ENCODE results near the gene TMEM8B. TPM values are rescaled to one million over a fixed set of nuclear protein-coding genes. Genes with fewer than 3 reads are reported as not detected.

Gene TMEM8B
- total RNA-seq, 1 experiment from 2014 or later = 2.4 TPM

- Histone ChIP-seq H3K79me2 (ENCODE audit: low read length) (no peaks in the 10 kb centered on the region), H2AFZ (ENCODE audit: low read length) (no peak within 1 kb of the TSS), H3K9me2 (replicated peaks; ENCODE audit: low read length) (no peaks in the 10 kb centered on the region), H3K9me3 (ENCODE audit: low read length) (no peaks in the 10 kb centered on the region), H4K20me1 (ENCODE audit: low read length) (no peaks in the 10 kb centered on the region), H3K36me3 (ENCODE audit: low read depth, low read length) (no peaks in the 10 kb centered on the region), H3K27me3 (ENCODE audit: low read length) (no peaks in the 10 kb centered on the region), H3K27ac (ENCODE audit: low read length) (no peak within 1 kb of the TSS), H3F3A (ENCODE audit: low read length, unreplicated experiment) (no peaks in the 10 kb centered on the region), H3K4me3 (ENCODE audit: low read length) (no peak within 1 kb of the TSS), H3K4me2 (ENCODE audit: low read length) (no peak within 1 kb of the TSS), H3K4me1 (ENCODE audit: insufficient read depth, low read length) (peaks cover 9% of the 10 kb centered on the region), H3K9ac (ENCODE audit: low read length) (no peak within 1 kb of the TSS)
- ATAC-seq (no peak), DNase-seq (no peak)
- ChIA-PET POLR2A (ENCODE audit: unreplicated experiment) (no interaction called here), CTCF (no interaction called here)
- intact Hi-C loops (cut with micrococcal nuclease) = no loop called here
- BruUV-seq (replicated peaks) = no TSS peak
- TF ChIP-seq EZH2 (IDR thresholded peaks at IDR 0.05; ENCODE audit: low read length, unreplicated experiment) (no peak), EZH2phosphoT487 (IDR thresholded peaks at IDR 0.05; ENCODE audit: borderline replicate concordance, low read length) (no peak), CTCF (conservative IDR thresholded peaks at IDR 0.05; ENCODE audit: low read depth, low read length) (no peak)
Measured at GRCh38 chr9:35870351-35870923, 41.4 kb downstream of the TMEM8B start, which contains the start of gene OR13J1. Gene OR13J1 (minus strand): TSS chr9:35870401. CDS start chr9:35870401, 0 bp downstream.

GRCh38 chr9:35871545-35871944 lies 42.5 kb downstream of the TMEM8B start:
- TF ChIP-seq CTCF (conservative IDR thresholded peaks at IDR 0.05; ENCODE audit: low read depth, low read length) = no peak
- TF ChIP-seq EZH2phosphoT487 (IDR thresholded peaks at IDR 0.05; ENCODE audit: borderline replicate concordance, low read length) = no peak
- no peak for TF ChIP-seq EZH2 (IDR thresholded peaks at IDR 0.05; ENCODE audit: low read length, unreplicated experiment)
- no peak overlapping the region for H2AFZ ChIP-seq (ENCODE audit: low read length)
- no peaks in the 10 kb centered on the region for H3K36me3 ChIP-seq (ENCODE audit: low read depth, low read length)
- BruUV-seq (replicated peaks) = no TSS peak
- no peak overlapping the region for H3K27ac ChIP-seq (ENCODE audit: low read length)
- no peaks in the 10 kb centered on the region for H3K9me2 ChIP-seq (replicated peaks; ENCODE audit: low read length)
- peaks cover 9% of the 10 kb centered on the region for H3K4me1 ChIP-seq (ENCODE audit: insufficient read depth, low read length)
- no peaks in the 10 kb centered on the region for H4K20me1 ChIP-seq (ENCODE audit: low read length)
- H3K4me2 ChIP-seq (ENCODE audit: low read length) = no peak overlapping the region
- DNase-seq (peak; percentile 93), ATAC-seq (peak; percentile 99)
- ChIA-PET CTCF (no interaction called here), POLR2A (ENCODE audit: unreplicated experiment) (no interaction called here)
- no peaks in the 10 kb centered on the region for H3F3A ChIP-seq (ENCODE audit: low read length, unreplicated experiment)
- H3K9ac ChIP-seq (ENCODE audit: low read length) = no peak overlapping the region
- no peaks in the 10 kb centered on the region for H3K27me3 ChIP-seq (ENCODE audit: low read length)
- H3K9me3 ChIP-seq (ENCODE audit: low read length) = no peaks in the 10 kb centered on the region
- H3K4me3 ChIP-seq (ENCODE audit: low read length) = no peak overlapping the region
- H3K79me2 ChIP-seq (ENCODE audit: low read length) = no peaks in the 10 kb centered on the region
- intact Hi-C loops (cut with micrococcal nuclease) = no loop called here

DNA sequence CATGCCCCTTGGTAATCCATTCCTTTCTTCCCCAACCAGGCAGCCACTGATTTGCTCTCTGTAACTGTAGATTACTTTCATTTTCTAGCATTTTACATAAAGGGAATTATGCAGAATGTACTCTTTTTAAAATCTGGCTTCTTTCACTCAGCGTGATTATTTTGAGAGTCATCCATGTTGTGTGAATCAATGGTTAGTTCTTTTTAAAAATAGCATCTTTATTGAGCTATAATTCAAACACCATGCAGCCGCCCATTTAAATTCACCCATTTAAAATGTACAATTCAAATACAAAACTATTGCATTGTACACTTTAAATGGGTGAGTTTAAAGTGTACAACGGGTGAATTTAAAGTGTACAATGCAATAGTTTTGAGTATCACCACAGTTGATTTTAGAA lies 43.5 kb downstream of the TMEM8B start:
- DNase-seq = no peak
- POLR2A ChIA-PET (ENCODE audit: unreplicated experiment) = interaction anchor here (0.6 kb wide), 1 partner anchor 101 kb away, joined by 3 read pairs; no protein-coding TSS in a partner anchor
- Histone ChIP-seq H3K9me2 (replicated peaks; ENCODE audit: low read length) (no peaks in the 10 kb centered on the region), H4K20me1 (ENCODE audit: low read length) (no peaks in the 10 kb centered on the region), H3F3A (ENCODE audit: low read length, unreplicated experiment) (no peaks in the 10 kb centered on the region), H3K4me3 (ENCODE audit: low read length) (no peak overlapping the region), H3K9me3 (ENCODE audit: low read length) (no peaks in the 10 kb centered on the region), H3K27ac (ENCODE audit: low read length) (no peak overlapping the region), H3K79me2 (ENCODE audit: low read length) (no peaks in the 10 kb centered on the region), H3K4me2 (ENCODE audit: low read length) (no peak overlapping the region), H3K36me3 (ENCODE audit: low read depth, low read length) (no peaks in the 10 kb centered on the region), H3K27me3 (ENCODE audit: low read length) (no peaks in the 10 kb centered on the region), H3K4me1 (ENCODE audit: insufficient read depth, low read length) (peaks cover 9% of the 10 kb centered on the region), H2AFZ (ENCODE audit: low read length) (no peak overlapping the region), H3K9ac (ENCODE audit: low read length) (no peak overlapping the region)
- TF ChIP-seq CTCF (conservative IDR thresholded peaks at IDR 0.05; ENCODE audit: low read depth, low read length) (no peak), EZH2phosphoT487 (IDR thresholded peaks at IDR 0.05; ENCODE audit: borderline replicate concordance, low read length) (no peak), EZH2 (IDR thresholded peaks at IDR 0.05; ENCODE audit: low read length, unreplicated experiment) (no peak)
- no TSS peak for BruUV-seq (replicated peaks)
- CTCF ChIA-PET = interaction anchor here (0.8 kb wide), 1 partner anchor 46 kb away, joined by 3 read pairs; no protein-coding TSS in a partner anchor
- intact Hi-C loops (cut with micrococcal nuclease) = no loop called here
- no peak for ATAC-seq

All from PC-3 (cell line).